NT2/D1 (cell line): ENCODE measurements around the gene PTPRN2.

Experiments
- SUZ12 ChIP-seq: IDR thresholded peaks from 2 replicates; pipeline ENCODE4 v1.6.1; 2011; ENCODE audit not compliant: insufficient read length, insufficient read depth; ENCODE audit errors: extremely low read depth
- YY1 ChIP-seq: IDR thresholded peaks from 2 replicates; pipeline ENCODE4 v1.6.1; 2011; ENCODE audit not compliant: insufficient read length, insufficient read depth
- ZNF274 ChIP-seq: IDR thresholded peaks from 2 replicates; pipeline ENCODE4 v1.6.1; 2011; ENCODE audit warnings: mild to moderate bottlenecking, low read depth, low read length

DNA sequence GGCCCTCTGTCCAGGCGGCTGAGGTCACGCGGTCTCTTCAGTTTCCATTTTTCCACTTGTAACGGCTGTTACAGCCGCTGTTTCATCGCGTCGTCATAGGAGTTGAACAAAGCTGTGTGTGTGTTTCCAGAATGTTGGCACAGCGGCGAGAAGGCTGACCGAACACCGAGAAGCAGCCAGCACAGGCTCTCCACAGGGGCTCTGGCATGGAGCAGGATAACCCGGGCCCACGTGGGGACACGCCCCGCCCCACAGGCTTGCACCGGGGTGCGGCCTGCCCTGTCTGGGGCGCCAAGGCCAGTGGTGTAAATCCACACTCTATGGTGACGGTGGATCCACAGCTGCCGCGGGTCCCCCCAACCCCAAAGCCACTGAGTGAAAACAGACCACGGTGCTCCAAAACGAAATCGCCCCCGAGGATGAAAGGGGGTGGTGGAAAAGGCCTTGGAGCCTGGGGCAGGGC, 802.6 kb downstream of the PTPRN2 start:
- TF ChIP-seq ZNF274 = no peak
- TF ChIP-seq YY1 = no peak
- no peak for TF ChIP-seq SUZ12
